Prostate gland (tissue), 2 donors: ENCODE results near the gene ERC2. TPM values are rescaled to one million over a fixed set of nuclear protein-coding genes. Genes with fewer than 3 reads are reported as not detected.

ENCODE experiments used
- DNase-seq: peaks from one replicate; pipeline ENCODE4 v3.0.0-alpha.2; 2019; ENCODE audit warnings: low spot score
- H3K27ac ChIP-seq, 2 donors: fragments of 200-600 bp; sonication (generic); 2 replicates each; pipeline ENCODE4 v1.5.1; 2017 to 2019
- H3K27me3 ChIP-seq: fragments of 200-600 bp; sonication (generic); replicated peaks from 2 replicates; pipeline ENCODE4 v1.5.1; 2019; ENCODE audit not compliant: insufficient read depth
- H3K36me3 ChIP-seq, 2 donors: fragments of 200-600 bp; sonication (generic); 1 replicate in 1 of 2; 2 replicates in 1 of 2; pipeline versions ENCODE4 v1.5.1 to v1.8.1; 2017 to 2019
- H3K4me1 ChIP-seq: fragments of 200-600 bp; sonication (generic); replicated peaks from 2 replicates; pipeline ENCODE4 v1.5.1; 2019
- H3K4me3 ChIP-seq, 2 donors: fragments of 200-600 bp; sonication (generic); 2 replicates each; pipeline ENCODE4 v1.5.1; 2017 to 2019
- H3K9me3 ChIP-seq: fragments of 200-600 bp; sonication (generic); 2 replicates; pipeline ENCODE4 v1.5.1; 2017
- POLR2A ChIP-seq: fragments of 450-650 bp; IDR thresholded peaks from one replicate; pipeline ENCODE4 v1.6.1; 2016; ENCODE audit warnings: antibody characterized with exemption, mild to moderate bottlenecking
- POLR2AphosphoS5 ChIP-seq: sonication (generic); formaldehyde crosslinking; IDR thresholded peaks from one replicate; pipeline ENCODE4 v1.6.1; 2017; ENCODE audit warnings: antibody characterized with exemption
- WGBS: methylation state at CpG from one replicate; pipeline ENCODE4 v1.1.5; 2018; 5-methylcytosine and 5-hydroxymethylcytosine counted together
- intact Hi-C: fragments of 100-400 bp; cut with DNase I; formaldehyde crosslinking; loops from one replicate; pipeline ENCODE4 v1.14.2; 2022
- total RNA-seq, 2 donors: library from RNA; depleted of rRNA; stranded (reverse); fragments of >200 nt; gene quantifications; one replicate each; pipeline ENCODE4 v1.1.0, GENCODE V29; 2016
- TF ChIP-seq, protein P1 (sequence below), 4 experiments: fragments of 200-600 bp in 2 of 4; fragments of 450-650 bp in 2 of 4; sonication (generic) in 2 of 4; IDR thresholded peaks; 1 replicate in 3 of 4; 2 replicates in 1 of 4; pipeline ENCODE4 v1.5.1; 2016 to 2019; ENCODE audit warnings: antibody characterized with exemption in 4 of 4, mild to moderate bottlenecking in 2 of 4, moderate library complexity in 2 of 4

Gene ERC2
- total RNA-seq, 2 donors from 2014 or later = 1.0 to 2.7 TPM

- no peaks in the 10 kb centered on the region for H3K4me1 ChIP-seq
- no peak for DNase-seq
- H3K27me3 ChIP-seq = no peaks in the 10 kb centered on the region
- TF ChIP-seq POLR2A (no peak), POLR2AphosphoS5 (no peak)
- TF ChIP-seq, protein P1, sequence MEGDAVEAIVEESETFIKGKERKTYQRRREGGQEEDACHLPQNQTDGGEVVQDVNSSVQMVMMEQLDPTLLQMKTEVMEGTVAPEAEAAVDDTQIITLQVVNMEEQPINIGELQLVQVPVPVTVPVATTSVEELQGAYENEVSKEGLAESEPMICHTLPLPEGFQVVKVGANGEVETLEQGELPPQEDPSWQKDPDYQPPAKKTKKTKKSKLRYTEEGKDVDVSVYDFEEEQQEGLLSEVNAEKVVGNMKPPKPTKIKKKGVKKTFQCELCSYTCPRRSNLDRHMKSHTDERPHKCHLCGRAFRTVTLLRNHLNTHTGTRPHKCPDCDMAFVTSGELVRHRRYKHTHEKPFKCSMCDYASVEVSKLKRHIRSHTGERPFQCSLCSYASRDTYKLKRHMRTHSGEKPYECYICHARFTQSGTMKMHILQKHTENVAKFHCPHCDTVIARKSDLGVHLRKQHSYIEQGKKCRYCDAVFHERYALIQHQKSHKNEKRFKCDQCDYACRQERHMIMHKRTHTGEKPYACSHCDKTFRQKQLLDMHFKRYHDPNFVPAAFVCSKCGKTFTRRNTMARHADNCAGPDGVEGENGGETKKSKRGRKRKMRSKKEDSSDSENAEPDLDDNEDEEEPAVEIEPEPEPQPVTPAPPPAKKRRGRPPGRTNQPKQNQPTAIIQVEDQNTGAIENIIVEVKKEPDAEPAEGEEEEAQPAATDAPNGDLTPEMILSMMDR (IDR thresholded peaks at IDR 0.05) = no peak
- intact Hi-C loops = no loop called here
- H3K27ac ChIP-seq = no peak overlapping the region
- H3K9me3 ChIP-seq = no peaks in the 10 kb centered on the region
- H3K4me3 ChIP-seq = no peak overlapping the region
- WGBS = 85% methylated on average over 3 of the region's 3 CpGs
- no peaks in the 10 kb centered on the region for H3K36me3 ChIP-seq
Measured at GRCh38 chr3:56157693-56158362, 310.4 kb downstream of the ERC2 start.

GRCh38 chr3:56154297-56154696 is 314.0 kb downstream of the ERC2 start:
- H3K9me3 ChIP-seq = no peaks in the 10 kb centered on the region
- H3K4me3 ChIP-seq = no peak overlapping the region
- H3K27ac ChIP-seq = no peak overlapping the region
- no peaks in the 10 kb centered on the region for H3K4me1 ChIP-seq
- TF ChIP-seq, protein P1 (IDR thresholded peaks at IDR 0.05) = no peak
- TF ChIP-seq POLR2A (no peak), POLR2AphosphoS5 (no peak)
- DNase-seq = no peak
- WGBS = 80% methylated on average over 1 of the region's 1 CpG
- intact Hi-C loops = no loop called here
- no peaks in the 10 kb centered on the region for H3K36me3 ChIP-seq
- no peaks in the 10 kb centered on the region for H3K27me3 ChIP-seq

DNA sequence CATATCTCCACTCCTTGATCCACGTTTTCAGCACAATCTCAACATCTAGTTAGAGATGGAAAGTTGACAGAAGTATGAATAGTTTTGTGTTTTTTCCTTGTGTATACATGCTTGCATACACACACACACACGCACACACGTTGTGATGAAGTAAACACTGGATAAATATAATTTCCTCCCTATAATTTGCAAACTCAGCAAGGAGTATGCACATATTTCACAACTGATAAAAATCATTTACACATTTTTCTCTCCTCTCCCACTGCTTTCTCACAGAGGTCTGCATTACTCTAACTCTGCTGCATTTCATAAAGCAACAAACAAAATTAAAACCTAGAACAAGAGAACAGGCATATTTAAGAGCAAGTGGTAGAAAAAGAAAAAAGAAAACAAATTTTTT is 320.9 kb downstream of the ERC2 start:
- Histone ChIP-seq H3K4me3 (no peak overlapping the region), H3K27me3 (no peaks in the 10 kb centered on the region), H3K4me1 (no peaks in the 10 kb centered on the region), H3K9me3 (no peaks in the 10 kb centered on the region), H3K27ac (no peak overlapping the region), H3K36me3 (no peaks in the 10 kb centered on the region)
- DNase-seq = no peak
- intact Hi-C loops = no loop called here
- 51% methylated on average over 3 of the region's 3 CpGs for WGBS
- TF ChIP-seq POLR2AphosphoS5 = no peak
- TF ChIP-seq POLR2A = no peak
- TF ChIP-seq, protein P1 (IDR thresholded peaks at IDR 0.05) = no peak

DNA sequence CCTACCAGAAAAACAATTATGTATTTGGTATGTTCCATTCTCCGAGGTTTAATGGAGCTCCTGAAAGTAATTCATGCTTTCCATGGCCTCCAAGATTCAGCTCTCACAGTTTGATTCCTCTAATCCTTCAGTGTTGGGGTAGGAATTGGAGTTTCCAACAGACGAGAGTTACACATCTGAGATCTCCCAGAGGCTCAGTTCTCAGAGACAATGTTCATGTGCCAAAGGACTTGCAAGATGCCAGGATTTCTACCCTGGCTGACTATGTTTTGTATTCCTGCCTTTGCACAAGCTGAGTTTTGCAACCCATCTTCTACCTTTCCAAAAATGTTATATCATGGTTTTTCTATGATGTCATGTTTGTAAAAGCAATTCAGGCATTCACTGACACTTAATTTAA is 322.9 kb downstream of the ERC2 start:
- H3K9me3 ChIP-seq = no peaks in the 10 kb centered on the region
- intact Hi-C loops = no loop called here
- no peaks in the 10 kb centered on the region for H3K27me3 ChIP-seq
- no peak overlapping the region for H3K4me3 ChIP-seq
- H3K36me3 ChIP-seq = no peaks in the 10 kb centered on the region
- H3K27ac ChIP-seq = no peak overlapping the region
- WGBS = 80% methylated on average over 2 of the region's 2 CpGs
- DNase-seq = no peak
- TF ChIP-seq, protein P1 (IDR thresholded peaks at IDR 0.05) = no peak
- TF ChIP-seq POLR2A = no peak
- no peak for TF ChIP-seq POLR2AphosphoS5
- no peaks in the 10 kb centered on the region for H3K4me1 ChIP-seq

GRCh38 chr3:56144805-56145204 is 323.5 kb downstream of the ERC2 start:
- no peak for DNase-seq
- no peak overlapping the region for H3K27ac ChIP-seq
- intact Hi-C loops = no loop called here
- no peak for TF ChIP-seq POLR2A
- no peaks in the 10 kb centered on the region for H3K4me1 ChIP-seq
- no peaks in the 10 kb centered on the region for H3K36me3 ChIP-seq
- 71% methylated on average over 4 of the region's 4 CpGs for WGBS
- no peaks in the 10 kb centered on the region for H3K9me3 ChIP-seq
- H3K27me3 ChIP-seq = no peaks in the 10 kb centered on the region
- H3K4me3 ChIP-seq = no peak overlapping the region
